Measurements from ENCODE around the gene CALN1.

DNA sequence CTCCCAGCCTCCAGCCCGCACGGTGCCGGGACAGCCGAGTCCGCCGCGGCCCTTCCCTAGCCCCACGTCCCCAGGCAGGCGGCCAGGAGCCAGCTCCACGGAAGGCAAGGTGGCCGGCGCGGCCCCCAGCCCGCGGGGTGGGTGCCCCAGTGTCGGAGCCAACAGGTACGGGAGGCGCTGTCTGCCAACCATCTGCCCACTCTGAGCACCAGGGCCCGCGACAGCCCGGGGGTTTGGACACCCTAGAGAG is 75.8 kb downstream of the CALN1 start:
- no peak for TF ChIP-seq POLR2A (IDR thresholded peaks at IDR 0.05)
- TF ChIP-seq, protein P1, sequence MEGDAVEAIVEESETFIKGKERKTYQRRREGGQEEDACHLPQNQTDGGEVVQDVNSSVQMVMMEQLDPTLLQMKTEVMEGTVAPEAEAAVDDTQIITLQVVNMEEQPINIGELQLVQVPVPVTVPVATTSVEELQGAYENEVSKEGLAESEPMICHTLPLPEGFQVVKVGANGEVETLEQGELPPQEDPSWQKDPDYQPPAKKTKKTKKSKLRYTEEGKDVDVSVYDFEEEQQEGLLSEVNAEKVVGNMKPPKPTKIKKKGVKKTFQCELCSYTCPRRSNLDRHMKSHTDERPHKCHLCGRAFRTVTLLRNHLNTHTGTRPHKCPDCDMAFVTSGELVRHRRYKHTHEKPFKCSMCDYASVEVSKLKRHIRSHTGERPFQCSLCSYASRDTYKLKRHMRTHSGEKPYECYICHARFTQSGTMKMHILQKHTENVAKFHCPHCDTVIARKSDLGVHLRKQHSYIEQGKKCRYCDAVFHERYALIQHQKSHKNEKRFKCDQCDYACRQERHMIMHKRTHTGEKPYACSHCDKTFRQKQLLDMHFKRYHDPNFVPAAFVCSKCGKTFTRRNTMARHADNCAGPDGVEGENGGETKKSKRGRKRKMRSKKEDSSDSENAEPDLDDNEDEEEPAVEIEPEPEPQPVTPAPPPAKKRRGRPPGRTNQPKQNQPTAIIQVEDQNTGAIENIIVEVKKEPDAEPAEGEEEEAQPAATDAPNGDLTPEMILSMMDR (IDR thresholded peaks at IDR 0.05) = no peak

Data from heart left ventricle (tissue), 13 donors.